Measurements from ENCODE around the gene RUNX2. TPM values are rescaled to one million over a fixed set of nuclear protein-coding genes. Genes with fewer than 3 reads are reported as not detected.

Gene RUNX2
- total RNA-seq, 1 experiment from 2014 or later: not detected

- in situ Hi-C loops (cut with HindIII; ENCODE audit: low sequenced_read_pairs): no loop called here
- DNase-seq (ENCODE audit: low spot score): no peak
These were observed 98.1 kb downstream of the RUNX2 start for GRCh38 chr6:45426251-45426650.

DNA sequence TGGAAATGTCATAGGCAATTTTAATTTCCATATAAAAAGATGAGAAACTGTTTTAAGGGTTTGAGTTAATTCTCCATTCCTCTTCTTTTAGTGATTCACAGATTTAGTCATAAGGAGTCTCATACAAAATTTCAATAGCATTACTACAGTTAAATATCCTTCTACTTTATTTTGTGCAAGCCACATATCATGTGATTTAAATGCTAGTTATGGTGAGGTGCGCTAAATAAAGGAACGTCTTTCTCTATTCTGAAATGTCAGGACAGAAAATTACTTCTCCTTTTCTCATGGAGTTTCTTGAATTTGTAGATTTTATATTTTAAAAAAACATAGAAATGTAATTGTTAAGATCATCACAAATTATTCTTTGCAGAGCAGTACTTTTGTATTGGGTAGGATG lies 99.6 kb downstream of the RUNX2 start:
- in situ Hi-C loops (cut with HindIII; ENCODE audit: low sequenced_read_pairs): no loop called here
- DNase-seq (ENCODE audit: low spot score): no peak

DNA sequence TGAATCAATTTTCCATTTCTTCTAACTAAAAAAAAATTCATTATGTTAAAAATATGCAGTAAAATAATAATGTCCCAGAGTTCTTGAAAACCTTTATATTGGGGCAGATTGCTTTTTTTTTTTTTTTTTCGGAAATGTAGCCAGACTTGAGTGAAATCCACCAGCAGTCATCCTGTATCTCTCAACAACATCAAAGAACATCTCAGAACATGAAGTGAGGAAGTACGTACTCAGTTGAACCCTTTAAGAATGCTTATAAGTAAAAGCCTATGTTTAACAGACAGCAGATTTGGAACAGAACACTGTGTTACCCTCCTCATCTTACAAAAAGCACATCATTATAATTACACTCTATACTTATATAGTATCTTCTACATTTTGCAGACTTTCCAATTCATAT lies 100.6 kb downstream of the RUNX2 start:
- no peak for DNase-seq (ENCODE audit: low spot score)
- in situ Hi-C loops (cut with HindIII; ENCODE audit: low sequenced_read_pairs): no loop called here

DNA sequence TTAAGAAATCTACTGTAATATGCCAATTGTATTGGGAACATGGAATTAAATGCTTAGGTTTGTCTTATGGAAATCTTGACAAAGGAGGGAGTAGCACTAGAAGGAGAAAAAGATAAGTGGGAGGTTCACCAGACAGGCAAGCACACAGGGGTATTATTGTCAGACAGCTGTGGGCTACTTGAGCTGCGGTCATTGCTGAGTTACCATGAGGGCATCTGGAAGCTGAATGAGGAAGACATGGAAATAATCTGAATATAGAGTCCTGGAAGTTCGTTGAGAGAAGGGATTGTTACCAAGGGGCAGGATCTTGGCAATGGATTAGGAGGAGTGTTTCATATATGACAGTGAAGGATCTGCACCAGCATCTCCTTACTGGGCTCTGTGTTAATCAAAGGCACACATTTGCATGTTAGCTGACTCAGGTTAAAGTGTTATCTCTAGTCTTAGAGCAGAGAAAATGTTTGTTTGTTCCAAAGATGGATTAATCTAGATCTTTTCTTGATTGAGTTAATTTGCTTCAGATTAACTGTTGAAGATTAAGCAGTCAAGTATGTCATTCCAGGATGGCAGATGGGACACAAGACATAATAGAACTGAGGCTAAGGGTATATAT lies 102.6 kb downstream of the RUNX2 start:
- no peak for DNase-seq (ENCODE audit: low spot score)
- in situ Hi-C loops (cut with HindIII; ENCODE audit: low sequenced_read_pairs): no loop called here

- in situ Hi-C loops (cut with HindIII; ENCODE audit: low sequenced_read_pairs): no loop called here
- DNase-seq (ENCODE audit: low spot score): no peak
These were observed 103.4 kb downstream of the RUNX2 start for GRCh38 chr6:45431317-45432065.

DNA sequence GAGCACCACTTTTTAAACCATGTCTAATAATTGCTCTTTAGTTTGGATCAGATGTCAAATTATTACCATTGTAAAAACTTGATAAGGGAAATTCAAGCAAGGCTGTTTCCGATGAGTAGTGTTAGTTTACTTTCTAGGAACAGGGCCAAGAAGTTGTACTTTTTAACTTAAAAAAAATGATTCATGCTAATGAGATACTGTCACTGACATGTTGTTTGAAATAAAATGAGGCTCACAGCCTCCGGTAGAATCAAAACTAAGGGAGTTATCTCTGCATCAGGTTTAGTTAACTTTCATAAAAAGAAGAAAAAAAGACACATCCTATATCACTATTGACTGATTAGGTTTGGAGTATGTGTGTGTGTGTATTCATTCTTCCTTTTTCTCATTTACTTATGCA lies 104.8 kb downstream of the RUNX2 start:
- DNase-seq (ENCODE audit: low spot score): no peak
- in situ Hi-C loops (cut with HindIII; ENCODE audit: low sequenced_read_pairs): no loop called here

DNA sequence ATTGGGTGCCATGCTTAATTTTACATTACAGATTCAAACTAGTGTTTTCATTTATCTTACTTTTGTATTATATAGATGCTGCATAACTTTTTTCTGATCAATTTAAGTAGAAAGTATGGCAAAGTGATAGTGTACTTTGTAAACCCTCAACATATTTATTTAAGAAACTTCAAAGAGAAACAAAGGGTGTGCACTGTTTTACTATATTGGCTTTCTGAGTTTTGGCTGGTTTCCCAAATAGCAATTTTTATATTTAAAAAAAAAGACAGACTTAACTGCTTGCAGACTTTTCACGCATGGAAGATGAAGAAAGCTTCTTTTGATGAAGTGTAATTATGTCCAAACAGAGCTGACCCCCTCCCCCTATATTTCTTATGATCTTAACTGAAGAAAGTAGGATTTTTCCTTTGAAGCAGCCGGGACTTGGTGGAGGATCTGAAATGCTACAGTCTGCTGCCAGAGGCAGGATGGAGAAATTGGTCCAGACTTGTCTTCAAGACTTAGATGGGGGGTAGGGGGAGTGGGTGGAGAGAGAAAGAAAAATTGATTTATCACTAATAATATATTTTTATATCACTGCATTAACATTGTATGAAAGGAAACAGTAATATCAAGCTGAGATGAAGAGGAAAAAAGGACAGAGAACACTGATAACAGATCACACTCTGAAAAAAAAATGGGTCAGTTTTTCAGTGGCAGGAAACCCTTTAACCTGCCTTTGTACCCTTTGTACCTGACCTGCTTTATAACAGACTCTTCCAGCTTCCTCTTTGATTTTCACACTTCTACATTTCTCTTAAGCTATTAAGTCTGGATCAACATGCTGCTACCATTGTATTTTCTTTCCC lies 105.6 kb downstream of the RUNX2 start:
- in situ Hi-C loops (cut with HindIII; ENCODE audit: low sequenced_read_pairs): no loop called here

GRCh38 chr6:45434381-45434700 lies 106.2 kb downstream of the RUNX2 start:
- in situ Hi-C loops (cut with HindIII; ENCODE audit: low sequenced_read_pairs): no loop called here
- DNase-seq (ENCODE audit: low spot score): no peak

More for the DNA sequence above, 105.6 kb downstream of the RUNX2 start:
- no peak for DNase-seq (ENCODE audit: low spot score)

- in situ Hi-C loops (cut with HindIII; ENCODE audit: low sequenced_read_pairs): no loop called here
- DNase-seq (ENCODE audit: low spot score): no peak
These were observed 108.7 kb downstream of the RUNX2 start for GRCh38 chr6:45436544-45437438.

DNA sequence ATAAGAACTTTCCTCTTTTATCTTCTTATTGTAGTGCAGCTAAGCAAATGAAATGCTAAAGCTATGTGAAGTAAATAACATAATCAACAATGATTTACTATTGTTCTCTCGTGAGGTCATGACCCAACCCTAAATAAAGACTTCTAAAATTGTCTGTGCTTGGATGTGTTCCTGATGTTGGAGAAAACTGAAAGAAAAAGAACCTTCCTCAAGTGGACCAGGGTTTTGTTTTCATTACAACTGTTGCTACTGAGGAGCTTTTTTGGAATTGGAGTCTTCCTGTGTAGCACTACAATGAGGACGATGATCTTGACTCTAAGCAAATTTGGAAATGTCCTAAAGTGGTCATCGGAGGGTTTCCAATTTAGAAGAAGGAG lies 109.3 kb downstream of the RUNX2 start:
- in situ Hi-C loops (cut with HindIII; ENCODE audit: low sequenced_read_pairs): no loop called here

GRCh38 chr6:45438151-45438550 lies 110.0 kb downstream of the RUNX2 start:
- DNase-seq (ENCODE audit: low spot score): no peak
- in situ Hi-C loops (cut with HindIII; ENCODE audit: low sequenced_read_pairs): no loop called here

More for the DNA sequence above, 109.3 kb downstream of the RUNX2 start:
- DNase-seq (ENCODE audit: low spot score): no peak

DNA sequence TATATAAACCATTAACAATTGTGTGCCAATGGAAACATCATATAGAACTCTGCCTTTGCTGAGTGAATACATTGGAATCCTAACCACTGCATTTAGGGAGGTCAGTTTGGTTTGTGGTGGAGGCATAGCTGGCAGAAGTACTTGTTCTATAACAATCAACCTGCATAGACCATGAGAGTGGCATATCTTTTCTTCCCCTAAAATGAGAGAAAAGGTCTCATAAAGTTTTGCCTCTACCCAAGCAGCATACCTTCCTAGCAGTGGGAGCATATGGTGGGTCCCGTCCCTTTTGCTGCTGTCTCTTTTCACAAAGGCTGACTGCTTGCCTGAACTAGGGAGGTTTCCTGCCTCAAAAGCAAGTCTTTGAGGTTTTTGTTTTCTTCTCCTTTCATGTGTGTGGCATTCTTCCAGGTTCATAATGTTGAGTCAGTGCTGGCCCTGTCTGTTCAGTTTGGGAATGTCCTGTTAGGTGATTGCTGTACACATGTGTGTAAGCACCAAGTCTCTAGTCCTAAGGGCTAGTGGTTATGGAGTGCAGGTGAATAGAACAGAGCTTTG lies 110.8 kb downstream of the RUNX2 start:
- DNase-seq (ENCODE audit: low spot score): no peak
- in situ Hi-C loops (cut with HindIII; ENCODE audit: low sequenced_read_pairs): no loop called here

- in situ Hi-C loops (cut with HindIII; ENCODE audit: low sequenced_read_pairs): no loop called here
- DNase-seq (ENCODE audit: low spot score): no peak
These were observed 111.3 kb downstream of the RUNX2 start for GRCh38 chr6:45439459-45439858.

GRCh38 chr6:45439861-45440388 lies 111.8 kb downstream of the RUNX2 start:
- DNase-seq (ENCODE audit: low spot score): no peak
- in situ Hi-C loops (cut with HindIII; ENCODE audit: low sequenced_read_pairs): no loop called here

GRCh38 chr6:45441851-45442453 lies 113.8 kb downstream of the RUNX2 start:
- DNase-seq (ENCODE audit: low spot score): no peak
- in situ Hi-C loops (cut with HindIII; ENCODE audit: low sequenced_read_pairs): no loop called here

- in situ Hi-C loops (cut with HindIII; ENCODE audit: low sequenced_read_pairs): no loop called here
- no peak for DNase-seq (ENCODE audit: low spot score)
These were observed 114.6 kb downstream of the RUNX2 start for GRCh38 chr6:45442716-45443115.

GRCh38 chr6:45445364-45445748 lies 117.2 kb downstream of the RUNX2 start:
- no peak for DNase-seq (ENCODE audit: low spot score)
- in situ Hi-C loops (cut with HindIII; ENCODE audit: low sequenced_read_pairs): no loop called here

DNA sequence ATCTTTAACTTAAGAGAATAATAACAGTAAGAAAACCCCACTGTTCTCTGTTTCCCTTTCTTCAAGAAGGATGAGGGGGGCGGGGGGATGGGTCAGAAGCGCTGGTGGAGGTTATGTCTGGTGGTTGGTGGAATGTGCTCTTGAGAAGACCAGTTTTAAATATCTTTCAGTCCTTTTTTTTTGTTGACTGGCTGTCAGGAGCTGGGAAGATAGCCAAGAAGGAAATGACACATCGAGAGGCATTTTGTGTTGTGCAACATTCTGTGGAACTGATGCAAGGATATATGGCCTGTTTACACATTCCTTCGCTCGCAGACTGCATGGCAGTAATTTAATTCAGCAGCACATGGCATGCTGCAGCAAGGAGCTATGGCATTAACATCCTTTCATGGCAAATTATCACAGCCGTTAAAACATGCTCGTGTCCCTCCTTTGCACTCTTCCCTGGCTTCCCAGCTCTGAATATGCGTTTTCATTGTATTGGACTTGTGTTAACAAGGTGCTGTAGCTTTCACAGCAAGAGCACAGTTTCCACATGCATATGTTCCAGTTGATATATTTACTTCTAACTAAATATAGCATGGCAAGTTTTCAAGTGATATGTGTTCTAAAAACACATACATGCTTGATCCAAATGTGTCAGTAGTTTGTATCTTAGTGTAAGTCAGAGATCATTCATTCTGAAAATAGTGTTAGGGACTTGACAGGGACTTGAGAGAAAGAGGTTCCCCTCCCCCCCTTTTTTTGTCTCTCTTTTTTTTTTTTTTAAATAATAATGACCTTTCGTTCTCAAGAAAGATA lies 117.8 kb downstream of the RUNX2 start:
- in situ Hi-C loops (cut with HindIII; ENCODE audit: low sequenced_read_pairs): no loop called here
- no peak for DNase-seq (ENCODE audit: low spot score)

Data from G401 (cell line).